GM21529 (cell line): ENCODE results near the gene PLD1.

Source experiments
- ATAC-seq: cut with Tn5 transposase; IDR thresholded peaks from one replicate; pipeline ENCODE4 v1.9.1; 2021; ENCODE audit not compliant: unreplicated experiment

PLD1 gene

DNA sequence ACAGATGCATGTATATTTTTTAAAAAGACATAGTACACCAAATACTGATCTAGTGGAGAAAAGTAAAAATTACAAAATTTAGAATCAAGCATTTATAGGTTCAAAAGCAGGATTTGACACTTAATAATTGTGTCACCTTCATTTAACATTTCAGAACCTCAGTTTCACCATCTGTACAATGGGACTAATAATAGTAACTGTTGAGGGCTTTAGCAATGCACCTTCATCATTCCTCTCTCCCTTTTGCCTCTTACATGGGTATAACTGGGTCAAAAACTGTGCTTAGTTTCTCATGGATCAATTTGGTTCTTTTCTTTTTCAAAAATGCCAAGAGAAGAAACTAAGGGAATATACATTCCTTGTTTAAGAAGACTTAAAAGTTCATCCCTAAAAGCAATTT, 27.4 kb upstream of the PLD1 start:
- ATAC-seq, result no peak

GRCh38 chr3:171836855-171837254, 26.6 kb upstream of the PLD1 start:
- ATAC-seq, result no peak

DNA sequence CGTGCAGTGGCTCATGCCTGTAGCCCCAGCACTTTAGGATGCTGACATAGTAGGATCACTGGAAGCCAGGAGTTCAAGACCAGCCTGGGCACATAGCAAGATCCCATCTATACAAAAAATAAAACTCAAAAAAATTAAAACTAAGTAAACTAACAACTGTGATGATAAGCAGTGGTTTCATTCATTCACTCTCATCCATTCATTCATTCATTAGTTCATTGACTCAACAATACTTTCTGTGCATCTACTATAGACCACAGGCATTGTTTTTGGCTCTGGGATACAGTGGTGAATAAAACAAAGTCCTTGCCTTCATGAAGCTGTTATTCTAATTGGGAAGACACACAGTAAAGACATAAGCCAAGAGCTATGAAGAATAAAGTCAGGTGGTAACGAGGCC, 25.3 kb upstream of the PLD1 start:
- no peak for ATAC-seq

GRCh38 chr3:171835116-171835515, 24.8 kb upstream of the PLD1 start:
- ATAC-seq, result no peak

- no peak for ATAC-seq
Measured at GRCh38 chr3:171834461-171834801, 24.1 kb upstream of the PLD1 start.

- peak; percentile 44 for ATAC-seq
Measured at GRCh38 chr3:171833789-171834460, 23.6 kb upstream of the PLD1 start.

GRCh38 chr3:171832989-171833388, 22.7 kb upstream of the PLD1 start:
- no peak for ATAC-seq

DNA sequence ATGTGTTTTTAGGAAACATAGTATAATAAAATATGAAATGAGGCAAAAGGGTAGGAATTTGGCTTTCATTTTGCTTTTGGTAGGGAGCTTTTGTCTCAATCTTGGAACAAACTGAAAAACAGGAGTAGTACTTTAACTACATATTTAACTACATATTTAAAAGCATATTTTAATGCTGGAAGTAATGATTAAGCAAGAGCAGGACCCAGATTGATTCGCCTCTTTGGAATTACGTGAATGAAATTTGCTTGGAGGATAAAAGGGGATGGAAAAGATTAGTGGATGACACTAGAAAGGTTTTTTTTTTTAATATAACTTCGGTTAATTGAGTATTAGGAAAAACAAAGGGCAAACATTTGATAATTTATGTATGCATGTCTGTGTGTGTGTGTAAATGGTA, 21.7 kb upstream of the PLD1 start:
- ATAC-seq, result no peak

DNA sequence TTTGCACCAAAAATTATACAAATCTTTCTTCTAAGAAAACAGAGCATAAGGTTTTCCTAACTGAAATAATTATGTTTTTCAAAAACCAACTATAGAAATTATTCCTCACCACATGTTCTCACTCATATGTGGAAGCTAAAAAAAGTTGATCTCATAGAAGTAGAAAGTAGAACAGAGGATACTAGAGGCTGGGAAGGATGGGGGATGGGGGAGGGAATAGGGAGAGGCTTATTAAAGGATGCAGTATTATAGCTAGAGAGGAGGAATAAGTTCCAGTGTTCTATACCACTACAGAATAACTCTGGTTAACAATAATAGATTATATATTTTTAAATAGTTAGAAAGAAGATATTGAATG, 20.2 kb upstream of the PLD1 start:
- ATAC-seq, result no peak

DNA sequence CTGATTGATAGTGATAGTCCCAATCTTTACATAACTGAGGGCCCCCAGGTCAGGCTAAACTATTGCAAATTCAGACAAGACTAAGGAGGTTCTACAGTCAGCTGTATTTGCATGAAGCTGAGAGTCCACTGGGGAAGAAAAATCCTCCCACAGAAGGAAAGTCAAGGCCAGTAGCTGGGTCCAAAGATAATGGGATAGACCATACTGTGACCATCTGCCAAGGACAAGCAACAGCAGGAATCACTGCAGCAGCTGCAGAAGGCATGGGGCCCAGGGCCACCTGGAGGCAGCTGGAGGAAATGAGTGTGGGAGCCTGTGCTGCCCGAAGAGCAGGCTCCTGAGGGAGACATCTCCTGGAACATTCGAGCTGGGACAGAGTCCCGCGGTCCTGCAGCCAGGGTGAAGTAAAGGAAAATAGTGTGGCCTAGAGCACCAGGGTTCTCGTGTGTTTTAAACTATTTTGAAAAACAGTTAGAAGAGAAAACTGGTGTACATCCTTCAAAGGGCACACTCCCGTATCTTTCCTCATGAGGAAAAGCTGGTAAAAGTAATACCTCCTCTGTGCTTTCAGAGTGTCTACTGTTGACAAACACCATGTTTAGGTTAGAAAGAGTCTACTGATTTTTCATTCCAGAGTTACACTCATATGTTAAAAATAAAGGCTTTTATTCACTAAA, 19.7 kb upstream of the PLD1 start:
- peak; percentile 69 for ATAC-seq

- ATAC-seq, result no peak
Measured at GRCh38 chr3:171828902-171829770, 18.9 kb upstream of the PLD1 start.

DNA sequence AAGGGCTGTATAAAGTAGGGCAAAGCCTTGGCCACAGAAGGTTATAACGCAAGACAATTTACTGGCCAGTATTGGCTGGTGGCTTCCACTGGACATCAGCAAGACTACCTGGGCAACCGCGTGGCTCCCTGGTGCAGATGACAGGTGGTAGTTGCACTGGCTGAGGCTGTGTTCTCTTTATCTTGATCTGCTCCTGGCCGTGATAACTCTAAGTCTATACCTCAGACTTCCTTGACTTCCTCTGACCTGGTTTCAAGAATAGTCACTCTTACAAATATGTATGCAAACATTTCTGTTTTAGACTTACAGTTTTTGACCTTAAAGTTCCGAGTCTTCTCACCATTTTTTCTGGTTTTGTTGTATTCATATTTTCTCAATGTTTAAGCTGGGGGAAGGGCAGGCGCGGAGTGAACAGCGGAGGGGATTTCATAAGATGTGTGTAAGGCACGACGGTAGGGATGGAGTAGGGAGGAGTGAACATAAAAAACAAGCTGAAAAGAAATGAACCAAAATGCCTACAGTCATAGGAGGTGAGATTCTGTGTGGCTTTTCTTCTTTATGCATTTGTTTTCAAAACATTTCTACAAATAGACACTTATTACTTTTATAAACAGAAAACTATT, 17.7 kb upstream of the PLD1 start:
- ATAC-seq, result no peak

GRCh38 chr3:171827385-171827784, 17.1 kb upstream of the PLD1 start:
- ATAC-seq, result no peak

GRCh38 chr3:171825222-171825828, 15.0 kb upstream of the PLD1 start:
- no peak for ATAC-seq

DNA sequence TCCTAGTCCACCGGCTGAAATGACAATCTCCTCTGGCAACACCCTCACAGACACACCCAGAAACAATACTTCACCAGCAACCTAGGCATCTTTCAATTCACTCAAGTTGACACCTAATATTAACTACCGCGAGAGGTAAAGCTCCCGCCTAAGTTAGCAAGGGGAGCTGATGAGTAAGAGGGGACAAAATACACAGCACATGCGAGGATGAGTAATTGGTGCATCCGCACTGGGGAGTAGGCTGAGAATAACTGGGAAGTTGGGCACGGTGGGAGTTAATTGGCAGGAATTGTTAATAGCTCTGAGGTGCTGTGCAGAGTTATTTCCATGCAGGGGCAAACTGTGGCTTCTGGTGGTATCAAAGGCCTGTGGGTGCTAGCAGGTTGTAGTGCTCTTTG, 14.5 kb upstream of the PLD1 start:
- ATAC-seq, result no peak

DNA sequence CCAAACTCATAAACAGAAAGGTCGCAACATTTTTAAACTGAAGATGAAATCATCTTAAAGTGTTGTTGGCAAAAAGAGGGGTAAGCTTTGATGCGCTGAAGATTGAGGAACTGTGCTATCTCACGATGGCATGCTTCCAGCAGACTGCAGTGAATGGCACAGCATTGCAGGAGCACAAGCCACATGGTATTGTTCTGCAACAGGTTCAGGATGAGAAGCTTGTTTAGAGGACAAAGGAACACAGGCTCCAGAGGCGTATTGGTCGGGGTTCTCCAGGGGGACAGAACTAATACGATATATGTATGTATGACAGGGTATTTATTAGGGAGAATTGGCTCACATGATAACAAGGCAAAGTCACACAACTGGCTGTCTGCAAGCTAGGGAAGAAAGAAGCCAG, 13.8 kb upstream of the PLD1 start:
- ATAC-seq, result no peak

DNA sequence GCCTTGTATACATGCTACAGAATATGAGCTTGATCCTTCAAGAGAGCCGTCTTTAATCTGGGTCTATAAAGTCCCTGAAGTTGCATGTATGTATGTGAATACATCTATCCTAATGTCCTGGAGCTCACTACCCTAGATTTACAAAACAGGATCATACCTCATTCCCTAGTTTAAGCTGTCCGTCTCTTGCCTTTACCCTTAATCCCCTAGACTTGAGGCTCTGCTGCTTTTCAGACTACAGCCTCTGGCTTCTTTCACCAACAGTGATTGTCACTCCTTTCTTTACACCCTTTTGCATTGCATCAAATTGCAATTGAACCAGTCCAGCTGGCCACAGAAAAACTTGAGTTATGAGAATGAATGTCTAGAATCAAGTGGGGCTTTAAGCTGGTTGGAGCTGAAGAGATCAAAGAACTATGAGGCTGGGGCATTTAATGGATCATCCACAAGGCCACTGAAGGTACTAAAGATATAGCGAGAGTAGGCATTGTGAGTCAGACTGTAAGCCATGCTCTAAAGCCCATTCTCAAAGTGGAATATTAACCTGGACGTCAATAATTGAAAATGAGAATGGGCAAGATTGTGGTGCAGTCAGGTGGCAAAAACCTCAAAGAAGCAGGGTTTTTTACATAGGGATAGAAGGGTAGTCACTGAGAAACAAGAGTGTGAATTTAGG, 12.3 kb upstream of the PLD1 start:
- peak; percentile 75 for ATAC-seq

DNA sequence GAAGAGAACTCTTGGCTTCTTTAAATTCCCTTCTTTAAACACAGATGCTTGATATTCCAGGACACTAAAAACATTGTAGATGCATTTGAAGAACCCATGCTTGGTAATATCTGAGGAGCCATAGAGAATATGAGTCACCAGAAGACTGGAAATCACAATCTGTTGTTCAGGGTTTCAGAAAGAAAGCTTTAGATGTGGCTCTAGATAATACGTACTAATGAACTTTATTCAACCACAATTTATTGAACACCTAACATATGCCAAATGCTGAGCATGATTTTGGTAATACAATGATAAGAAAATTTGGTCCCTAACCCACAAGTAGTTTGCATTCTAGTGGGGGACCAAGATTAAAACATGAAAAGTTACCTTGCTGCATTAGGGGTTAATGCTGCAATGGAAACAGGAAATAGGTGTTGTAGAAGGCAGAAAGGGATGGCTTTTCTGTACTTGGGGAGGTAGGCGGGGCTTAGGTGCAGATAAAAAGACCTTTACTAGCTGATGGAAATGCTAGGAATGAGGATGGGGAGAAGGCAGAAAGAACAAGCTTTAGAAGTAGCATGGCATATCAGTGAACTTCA, 11.6 kb upstream of the PLD1 start:
- ATAC-seq, result no peak

DNA sequence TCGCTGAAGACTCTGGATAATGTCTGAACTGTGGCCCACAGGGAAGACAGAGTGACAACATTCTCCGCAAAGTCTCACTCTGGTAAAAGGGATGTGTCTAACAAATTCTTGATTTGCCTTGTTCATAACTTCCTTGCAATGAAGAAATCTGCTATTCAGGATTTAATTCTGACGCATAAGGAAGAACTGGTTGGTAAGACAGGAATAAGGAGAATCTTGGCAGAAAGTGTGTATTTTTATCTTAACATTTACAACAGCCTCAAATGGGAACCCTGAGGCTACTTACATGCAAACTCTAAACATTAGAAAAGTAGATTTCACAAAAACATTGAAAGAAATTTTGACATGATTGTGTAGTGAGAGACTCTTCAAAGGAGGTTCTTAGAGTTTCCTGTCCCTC, 10.8 kb upstream of the PLD1 start:
- ATAC-seq, result no peak

- no peak for ATAC-seq
Measured at GRCh38 chr3:171817074-171817800, 7.0 kb upstream of the PLD1 start.
